NCI-H187 treated with DMSO at 0.1 percent for 48 hours (cell line): Measurements from ENCODE around the gene CLDN6.
"Not testable (repeated sequence)": the region's sequence is repeated elsewhere in the genome, so short reads cannot be mapped to it uniquely, and the experiment has no call there.

Experiments
- DNase-seq: peaks from one replicate; lab custom pipeline; 2025; lab: John Stamatoyannopoulos, UW

CLDN6 gene

GRCh38 chr16:3017794-3018506, at the start of gene CLDN6:
TSS of gene CLDN6 (minus strand) at chr16:3018183. CDS start at chr16:3016021, 2,162 bp downstream.
- no peak for DNase-seq

GRCh38 chr16:3066440-3066748, 48.4 kb upstream of the CLDN6 start:
- DNase-seq: no peak

GRCh38 chr16:3065742-3066439, 47.9 kb upstream of the CLDN6 start:
- DNase-seq: no peak

GRCh38 chr16:3065069-3065741, 47.2 kb upstream of the CLDN6 start, which contains the start of gene IL32:
TSS of gene IL32 (plus strand) at chr16:3065640. CDS start at chr16:3065812, 172 bp downstream.
- no peak for DNase-seq

GRCh38 chr16:3063625-3064386, 45.8 kb upstream of the CLDN6 start:
- no peak for DNase-seq

- DNase-seq: no peak
Measured at GRCh38 chr16:3062553-3062952, 44.6 kb upstream of the CLDN6 start.

GRCh38 chr16:3060339-3061127, 42.5 kb upstream of the CLDN6 start:
- DNase-seq: no peak

- no peak for DNase-seq
Measured at GRCh38 chr16:3059723-3060242, 41.8 kb upstream of the CLDN6 start.

GRCh38 chr16:3059041-3059722, 41.2 kb upstream of the CLDN6 start:
- no peak for DNase-seq

- no peak for DNase-seq
Measured at GRCh38 chr16:3058139-3059030, 40.4 kb upstream of the CLDN6 start.

GRCh38 chr16:3057181-3058138, 39.5 kb upstream of the CLDN6 start:
- DNase-seq: no peak

GRCh38 chr16:3056336-3057180, 38.6 kb upstream of the CLDN6 start:
- no peak for DNase-seq

- not testable (repeated sequence) for DNase-seq
Measured at GRCh38 chr16:3055734-3056115, 37.7 kb upstream of the CLDN6 start.

- DNase-seq: no peak
Measured at GRCh38 chr16:3054965-3055733, 37.2 kb upstream of the CLDN6 start.

- DNase-seq: not testable (repeated sequence)
Measured at GRCh38 chr16:3053330-3053710, 35.3 kb upstream of the CLDN6 start.

GRCh38 chr16:3052571-3053329, 34.8 kb upstream of the CLDN6 start:
- DNase-seq: not testable (repeated sequence)
